ENCODE data around the gene PPARGC1A.

PPARGC1A gene

DNA sequence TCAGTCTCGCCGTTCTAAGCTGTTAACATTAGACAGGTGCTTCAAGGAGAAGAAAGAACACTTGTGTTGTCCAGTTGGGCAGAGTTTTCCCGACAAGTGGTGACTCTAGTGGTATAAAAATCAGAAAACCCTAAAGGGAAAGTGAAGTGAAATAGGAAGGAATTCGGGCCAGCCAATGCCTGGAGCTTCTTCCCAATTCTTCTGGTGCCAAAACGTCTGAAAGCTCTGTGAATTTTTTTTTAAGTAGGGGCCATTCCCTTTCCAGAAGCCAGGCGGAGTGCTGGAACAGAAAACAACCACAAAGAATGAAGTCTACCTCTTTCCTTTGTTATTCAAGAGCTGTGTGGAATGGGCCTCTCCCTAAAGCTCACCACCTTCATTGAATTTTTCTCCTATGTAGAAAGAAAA is 43.1 kb upstream of the PPARGC1A start:
- Histone ChIP-seq H3K4me3 (no peak overlapping the region), H3K36me3 (no peaks in the 10 kb centered on the region), H3K27me3 (no peaks in the 10 kb centered on the region), H3K4me1 (peaks cover 0 to 20% (median 7%) of the 10 kb centered on the region in 4 donors), H3K27ac (no peak overlapping the region), H3K9me3 (no peaks in the 10 kb centered on the region)
- DNase-seq, result no peak
- TF ChIP-seq, protein P1, sequence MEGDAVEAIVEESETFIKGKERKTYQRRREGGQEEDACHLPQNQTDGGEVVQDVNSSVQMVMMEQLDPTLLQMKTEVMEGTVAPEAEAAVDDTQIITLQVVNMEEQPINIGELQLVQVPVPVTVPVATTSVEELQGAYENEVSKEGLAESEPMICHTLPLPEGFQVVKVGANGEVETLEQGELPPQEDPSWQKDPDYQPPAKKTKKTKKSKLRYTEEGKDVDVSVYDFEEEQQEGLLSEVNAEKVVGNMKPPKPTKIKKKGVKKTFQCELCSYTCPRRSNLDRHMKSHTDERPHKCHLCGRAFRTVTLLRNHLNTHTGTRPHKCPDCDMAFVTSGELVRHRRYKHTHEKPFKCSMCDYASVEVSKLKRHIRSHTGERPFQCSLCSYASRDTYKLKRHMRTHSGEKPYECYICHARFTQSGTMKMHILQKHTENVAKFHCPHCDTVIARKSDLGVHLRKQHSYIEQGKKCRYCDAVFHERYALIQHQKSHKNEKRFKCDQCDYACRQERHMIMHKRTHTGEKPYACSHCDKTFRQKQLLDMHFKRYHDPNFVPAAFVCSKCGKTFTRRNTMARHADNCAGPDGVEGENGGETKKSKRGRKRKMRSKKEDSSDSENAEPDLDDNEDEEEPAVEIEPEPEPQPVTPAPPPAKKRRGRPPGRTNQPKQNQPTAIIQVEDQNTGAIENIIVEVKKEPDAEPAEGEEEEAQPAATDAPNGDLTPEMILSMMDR (IDR thresholded peaks at IDR 0.05), result peak in 1 of 2 experiments; percentile 4
- intact Hi-C loops (cut with DNase I; ENCODE audit: low total_unique reads), result no loop called here

DNA sequence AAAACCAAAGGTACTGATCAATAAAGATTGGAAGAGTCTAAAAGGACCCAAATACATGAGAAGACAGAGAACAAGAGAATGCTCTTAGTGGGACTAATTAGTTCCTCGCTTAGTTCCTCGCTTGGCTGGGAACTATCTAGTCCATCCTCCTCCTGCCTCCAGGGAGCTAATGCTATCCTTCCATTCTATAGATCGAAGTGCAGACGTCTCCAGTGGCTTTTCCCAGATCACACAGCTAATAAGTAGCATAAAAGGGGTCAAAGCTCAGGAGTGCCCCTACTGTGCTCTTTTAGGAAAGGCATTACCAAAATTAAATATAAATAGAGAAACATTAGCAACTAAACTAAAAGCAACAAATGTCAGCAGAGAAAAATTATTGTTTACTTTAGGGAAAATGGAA is 42.3 kb upstream of the PPARGC1A start:
- intact Hi-C loops (cut with DNase I; ENCODE audit: low total_unique reads), result no loop called here
- H3K4me3 ChIP-seq, result no peak overlapping the region
- no peaks in the 10 kb centered on the region for H3K36me3 ChIP-seq
- peaks cover 0 to 20% (median 7%) of the 10 kb centered on the region in 4 donors for H3K4me1 ChIP-seq
- H3K27ac ChIP-seq, result no peak overlapping the region
- TF ChIP-seq, protein P1 (IDR thresholded peaks at IDR 0.05), result no peak
- no peaks in the 10 kb centered on the region for H3K27me3 ChIP-seq
- DNase-seq, result no peak
- no peaks in the 10 kb centered on the region for H3K9me3 ChIP-seq

DNA sequence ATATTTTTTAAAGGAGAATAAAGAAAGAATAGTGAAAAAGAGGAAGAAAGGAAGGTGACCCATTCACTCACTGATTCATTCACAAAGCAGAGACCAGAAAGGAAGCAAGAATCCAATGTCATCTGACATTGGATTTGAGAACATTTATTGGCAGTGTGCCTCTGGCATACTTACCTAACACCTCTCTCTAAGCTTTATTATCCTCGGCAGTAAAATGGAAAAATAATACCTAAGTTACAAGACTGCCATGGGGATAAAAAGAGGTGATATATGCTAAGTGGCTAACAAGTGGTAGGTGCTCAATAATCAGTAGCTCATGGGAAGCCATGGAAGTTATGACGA is 41.6 kb upstream of the PPARGC1A start:
- H3K4me3 ChIP-seq, result no peak overlapping the region
- no peaks in the 10 kb centered on the region for H3K9me3 ChIP-seq
- TF ChIP-seq, protein P1 (IDR thresholded peaks at IDR 0.05), result no peak
- H3K27me3 ChIP-seq, result no peaks in the 10 kb centered on the region
- H3K27ac ChIP-seq, result peak overlapping the region in 1 of 2 donors; percentile 3
- H3K36me3 ChIP-seq, result no peaks in the 10 kb centered on the region
- intact Hi-C loops (cut with DNase I; ENCODE audit: low total_unique reads), result no loop called here
- DNase-seq, result no peak
- peaks cover 0 to 20% (median 7%) of the 10 kb centered on the region in 4 donors for H3K4me1 ChIP-seq

DNA sequence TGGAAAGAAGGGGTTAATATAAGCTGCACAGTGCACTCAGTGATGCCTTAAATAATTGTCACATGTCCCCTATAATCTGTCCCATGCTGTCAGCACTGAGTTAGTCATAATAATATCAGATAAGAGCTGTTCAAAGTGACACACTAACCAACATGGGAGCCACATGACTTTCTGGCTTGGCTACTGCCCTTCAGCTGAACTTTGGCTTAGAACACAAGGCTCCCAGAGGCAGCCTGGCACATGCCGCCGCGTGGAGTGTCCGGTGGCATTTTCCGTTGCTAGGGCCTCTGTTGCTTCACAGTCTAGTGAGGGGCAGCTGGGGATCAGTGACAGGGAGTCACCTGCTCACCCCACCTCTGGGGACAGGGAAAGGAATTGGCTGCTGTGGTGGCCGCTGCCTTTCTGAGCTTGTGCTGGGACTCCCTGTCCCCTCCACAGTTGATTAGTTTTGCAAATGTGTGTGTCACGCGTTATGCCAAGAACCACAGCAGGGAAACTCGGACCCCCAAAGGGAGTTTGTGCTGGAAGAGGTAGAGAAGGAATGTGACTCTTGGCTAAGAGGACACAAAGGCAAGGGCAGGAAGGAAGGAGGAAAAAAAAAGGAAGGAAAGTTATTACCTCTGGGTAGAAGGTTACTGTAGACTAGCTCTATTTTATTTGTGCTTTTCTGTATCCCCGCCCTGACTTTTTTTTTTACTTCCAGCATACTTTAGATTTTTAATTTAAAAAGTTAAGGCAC is 41.1 kb upstream of the PPARGC1A start:
- H3K4me3 ChIP-seq, result no peak overlapping the region
- intact Hi-C loops (cut with DNase I; ENCODE audit: low total_unique reads), result no loop called here
- H3K27ac ChIP-seq, result peak overlapping the region in 1 of 2 donors; percentile 3

DNA sequence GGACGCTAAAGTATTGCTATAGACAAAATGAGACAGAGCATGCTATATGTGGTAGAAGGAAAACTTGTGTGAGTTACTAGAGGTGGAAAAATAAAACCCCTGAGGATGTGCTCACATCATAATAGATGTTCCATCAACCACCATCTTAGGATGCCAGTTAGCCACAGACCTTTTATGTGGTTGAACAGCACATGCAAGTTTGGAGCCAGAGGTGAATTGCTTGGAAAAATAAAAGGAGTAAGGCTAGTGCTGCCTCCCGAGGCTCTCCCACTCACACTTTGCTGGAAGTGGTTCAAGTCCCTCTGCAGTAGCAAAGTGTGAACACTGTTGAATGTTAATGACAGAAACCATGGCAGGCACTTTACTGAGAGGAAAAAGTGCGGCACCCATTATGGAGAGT is 39.4 kb upstream of the PPARGC1A start:
- no peak for DNase-seq
- Histone ChIP-seq H3K27ac (no peak overlapping the region), H3K9me3 (no peaks in the 10 kb centered on the region), H3K4me1 (peaks cover 0 to 16% (median 4%) of the 10 kb centered on the region in 4 donors), H3K27me3 (no peaks in the 10 kb centered on the region), H3K4me3 (no peak overlapping the region), H3K36me3 (no peaks in the 10 kb centered on the region)
- intact Hi-C loops (cut with DNase I; ENCODE audit: low total_unique reads), result no loop called here
- TF ChIP-seq, protein P1 (IDR thresholded peaks at IDR 0.05), result no peak

More for the DNA sequence above, 41.1 kb upstream of the PPARGC1A start:
- peak; percentile 75 to 91 for DNase-seq
- Histone ChIP-seq H3K4me1 (peaks cover 0 to 20% (median 7%) of the 10 kb centered on the region in 4 donors), H3K9me3 (no peaks in the 10 kb centered on the region), H3K27me3 (no peaks in the 10 kb centered on the region), H3K36me3 (no peaks in the 10 kb centered on the region)
- TF ChIP-seq, protein P1 (IDR thresholded peaks at IDR 0.05), result no peak
